HepG2 (cell line): ENCODE results near the gene TEDC1. TPM values are rescaled to one million over a fixed set of nuclear protein-coding genes. Genes with fewer than 3 reads are reported as not detected.
A peak's percentile ranks its signal among the peaks of the same experiment; 100 is the strongest.

ENCODE experiments used
- HNRNPK ChIP-seq: fragments of 200-400 bp; formaldehyde crosslinking; IDR thresholded peaks from 2 replicates; pipeline ENCODE4 v1.6.1; 2018; ENCODE audit warnings: low read length, low read depth, moderate library complexity, mild to moderate bottlenecking; ENCODE audit not compliant: poor library complexity, severe bottlenecking
- MED13 ChIP-seq: sonication (generic); formaldehyde crosslinking; IDR thresholded peaks from 2 replicates; pipeline ENCODE4 v1.5.0; 2020; ENCODE audit warnings: missing genetic modification reagents
- MEIS2 ChIP-seq: sonication (generic); formaldehyde crosslinking; IDR thresholded peaks from 2 replicates; pipeline ENCODE4 v1.9.0; 2021; ENCODE audit warnings: mild to moderate bottlenecking, missing genetic modification reagents
- MZF1 ChIP-seq: sonication (generic); formaldehyde crosslinking; IDR thresholded peaks from 2 replicates; pipeline ENCODE4 v1.8.1; 2023; ENCODE audit warnings: mild to moderate bottlenecking, missing genetic modification reagents, borderline replicate concordance
- PAWR ChIP-seq: sonication (generic); formaldehyde crosslinking; IDR thresholded peaks from 2 replicates; pipeline ENCODE4 v1.4.0; 2020; ENCODE audit warnings: missing genetic modification reagents, mild to moderate bottlenecking, borderline replicate concordance
- PHF21A ChIP-seq: sonication (generic); formaldehyde crosslinking; IDR thresholded peaks from 2 replicates; pipeline ENCODE4 v1.5.0; 2020; ENCODE audit warnings: mild to moderate bottlenecking, missing genetic modification reagents
- POGZ ChIP-seq: sonication (generic); formaldehyde crosslinking; IDR thresholded peaks from 2 replicates; pipeline ENCODE4 v1.4.0; 2020; ENCODE audit warnings: mild to moderate bottlenecking, missing genetic modification reagents
- SNAI1 ChIP-seq: sonication (generic); formaldehyde crosslinking; IDR thresholded peaks from 2 replicates; pipeline ENCODE4 v1.5.0; 2020; ENCODE audit warnings: mild to moderate bottlenecking, missing genetic modification reagents, borderline replicate concordance
- SNRNP70 ChIP-seq: fragments of 200-400 bp; formaldehyde crosslinking; IDR thresholded peaks from 2 replicates; pipeline ENCODE4 v1.6.1; 2017; ENCODE audit warnings: mild to moderate bottlenecking, low read depth, low read length, moderate library complexity
- YY1 ChIP-seq: IDR thresholded peaks from 2 replicates; pipeline ENCODE4 v1.6.1; 2011; ENCODE audit warnings: low read length, low read depth, moderate library complexity, mild to moderate bottlenecking; ENCODE audit not compliant: insufficient read depth, insufficient replicate concordance
- ZFP90 ChIP-seq: sonication (generic); formaldehyde crosslinking; IDR thresholded peaks from 2 replicates; pipeline ENCODE4 v1.8.0; 2022; ENCODE audit warnings: missing genetic modification reagents, mild to moderate bottlenecking, inconsistent platforms, borderline replicate concordance
- ZNF124 ChIP-seq: sonication (generic); formaldehyde crosslinking; IDR thresholded peaks from 2 replicates; pipeline ENCODE4 v1.4.0; 2020; ENCODE audit warnings: missing genetic modification reagents
- ZSCAN30 ChIP-seq: sonication (generic); formaldehyde crosslinking; IDR thresholded peaks from 2 replicates; pipeline ENCODE4 v1.5.0; 2020; ENCODE audit warnings: mild to moderate bottlenecking, missing genetic modification reagents
- polyA plus RNA-seq, 8 experiments: library from polyadenylated mRNA; depleted of rRNA in 3 of 8; stranded (reverse) in 7 of 8; unstranded in 1 of 8; fragments of >200 nt; fragmentation: Illumina TruSeq in 4 of 8; extraction: Trizol in 4 of 8; gene quantifications; 2 replicates each; pipeline versions ENCODE4 v1.2.1 to v1.2.3, GENCODE V29; 2011 to 2016; ENCODE audit warnings: low read depth in 4 of 8, missing spikeins in 1 of 8, mixed read lengths in 1 of 8; ENCODE audit not compliant: insufficient read depth in 1 of 8
- total RNA-seq, 5 experiments: library from RNA; depleted of rRNA; stranded (reverse); fragments of >200 nt; fragmentation: Illumina TruSeq; extraction: Trizol; gene quantifications; 2 replicates each; pipeline ENCODE4 v1.2.3, GENCODE V29; 2016; ENCODE audit warnings: low read depth in 1 of 5
- TF ChIP-seq, protein P1 (sequence below): sonication (generic); formaldehyde crosslinking; IDR thresholded peaks from 2 replicates; pipeline ENCODE4 v1.9.0; 2022; ENCODE audit warnings: missing genetic modification reagents, mild to moderate bottlenecking, borderline replicate concordance
- TF ChIP-seq, protein P2 (sequence below): sonication (generic); formaldehyde crosslinking; IDR thresholded peaks from 2 replicates; pipeline ENCODE4 v1.4.0; 2020; ENCODE audit warnings: low read depth, mild to moderate bottlenecking, missing genetic modification reagents
- TF ChIP-seq, protein P3 (sequence below): sonication (generic); formaldehyde crosslinking; IDR thresholded peaks from 2 replicates; pipeline ENCODE4 v1.9.0; 2021; ENCODE audit warnings: missing genetic modification reagents, borderline replicate concordance
- TF ChIP-seq, protein P4 (sequence below): sonication (generic); formaldehyde crosslinking; IDR thresholded peaks from 2 replicates; pipeline ENCODE4 v1.8.1; 2023; ENCODE audit warnings: mild to moderate bottlenecking, inconsistent platforms, moderate library complexity, missing genetic modification reagents, borderline replicate concordance
- TF ChIP-seq, protein P5 (sequence below): sonication (generic); formaldehyde crosslinking; IDR thresholded peaks from 2 replicates; pipeline ENCODE4 v1.9.0; 2021; ENCODE audit warnings: missing genetic modification reagents, mild to moderate bottlenecking, borderline replicate concordance

The TEDC1 gene
- total and polyA plus RNA-seq, 2 of the 13 experiments (the other 11 are each of a cell fraction or from before 2014, with no cell fraction given): 5.7 to 27.4 TPM

DNA sequence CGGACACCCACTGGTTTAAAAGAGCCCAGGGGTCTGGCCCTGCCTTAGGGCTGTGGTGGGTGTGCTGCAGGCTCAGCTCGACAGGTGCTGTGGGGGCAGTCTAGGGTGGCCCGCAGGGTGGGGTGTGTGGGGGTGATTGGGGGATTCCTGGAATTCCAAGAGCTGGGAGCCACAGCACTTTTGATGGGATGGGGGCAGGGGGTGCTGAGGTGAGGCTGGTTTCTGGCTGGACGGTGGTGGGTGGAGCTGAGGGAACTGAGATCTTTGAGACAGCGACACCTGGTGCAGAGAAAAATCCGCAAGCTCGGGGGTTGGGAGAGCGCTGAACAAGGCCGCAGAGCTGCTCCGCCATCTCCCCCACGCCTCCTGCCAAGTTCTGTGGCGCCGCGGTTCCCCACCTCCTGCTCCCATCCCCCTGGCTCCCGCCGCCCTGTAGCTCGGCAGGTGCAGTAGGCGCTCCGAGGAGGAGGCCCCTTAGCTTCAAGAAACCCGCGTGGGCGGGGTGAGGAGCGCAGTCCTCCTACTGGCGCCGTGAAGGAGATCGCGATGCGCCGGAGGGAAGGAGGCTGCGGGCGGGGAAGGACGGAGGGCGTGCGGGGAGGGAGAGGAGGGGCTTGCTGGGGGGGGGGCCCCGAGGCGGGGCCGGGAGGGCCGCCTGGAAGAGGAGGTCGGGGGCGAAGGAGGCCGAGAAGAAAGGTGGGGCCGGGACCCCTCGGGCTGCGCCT is 1.3 kb upstream of the TEDC1 start (continued):
- TF ChIP-seq ZFP90 (CRISPR knock-in tag) (no peak; the same call in 1 of the 2 replicates), POGZ (CRISPR knock-in tag) (no peak), MEIS2 (CRISPR knock-in tag) (0 out of 2 replicates have a peak, but pooled peaks have one; percentile 40), SNRNP70 (no peak), MED13 (no peak), SNAI1 (CRISPR knock-in tag) (peak; percentile 49; the same call in 1 of the 2 replicates), PAWR (CRISPR knock-in tag) (no peak), ZSCAN30 (CRISPR knock-in tag) (0 out of 2 replicates have a peak, but pooled peaks have one; percentile 72), PHF21A (CRISPR knock-in tag) (no peak), HNRNPK (peak; percentile 72), YY1 (peak; percentile 56), ZNF124 (CRISPR knock-in tag) (no peak), MZF1 (CRISPR knock-in tag) (no peak)
- TF ChIP-seq, protein P1, sequence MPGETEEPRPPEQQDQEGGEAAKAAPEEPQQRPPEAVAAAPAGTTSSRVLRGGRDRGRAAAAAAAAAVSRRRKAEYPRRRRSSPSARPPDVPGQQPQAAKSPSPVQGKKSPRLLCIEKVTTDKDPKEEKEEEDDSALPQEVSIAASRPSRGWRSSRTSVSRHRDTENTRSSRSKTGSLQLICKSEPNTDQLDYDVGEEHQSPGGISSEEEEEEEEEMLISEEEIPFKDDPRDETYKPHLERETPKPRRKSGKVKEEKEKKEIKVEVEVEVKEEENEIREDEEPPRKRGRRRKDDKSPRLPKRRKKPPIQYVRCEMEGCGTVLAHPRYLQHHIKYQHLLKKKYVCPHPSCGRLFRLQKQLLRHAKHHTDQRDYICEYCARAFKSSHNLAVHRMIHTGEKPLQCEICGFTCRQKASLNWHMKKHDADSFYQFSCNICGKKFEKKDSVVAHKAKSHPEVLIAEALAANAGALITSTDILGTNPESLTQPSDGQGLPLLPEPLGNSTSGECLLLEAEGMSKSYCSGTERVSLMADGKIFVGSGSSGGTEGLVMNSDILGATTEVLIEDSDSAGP (CRISPR knock-in tag): no peak
- TF ChIP-seq, protein P2, sequence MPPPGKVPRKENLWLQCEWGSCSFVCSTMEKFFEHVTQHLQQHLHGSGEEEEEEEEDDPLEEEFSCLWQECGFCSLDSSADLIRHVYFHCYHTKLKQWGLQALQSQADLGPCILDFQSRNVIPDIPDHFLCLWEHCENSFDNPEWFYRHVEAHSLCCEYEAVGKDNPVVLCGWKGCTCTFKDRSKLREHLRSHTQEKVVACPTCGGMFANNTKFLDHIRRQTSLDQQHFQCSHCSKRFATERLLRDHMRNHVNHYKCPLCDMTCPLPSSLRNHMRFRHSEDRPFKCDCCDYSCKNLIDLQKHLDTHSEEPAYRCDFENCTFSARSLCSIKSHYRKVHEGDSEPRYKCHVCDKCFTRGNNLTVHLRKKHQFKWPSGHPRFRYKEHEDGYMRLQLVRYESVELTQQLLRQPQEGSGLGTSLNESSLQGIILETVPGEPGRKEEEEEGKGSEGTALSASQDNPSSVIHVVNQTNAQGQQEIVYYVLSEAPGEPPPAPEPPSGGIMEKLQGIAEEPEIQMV: no peak
- TF ChIP-seq, protein P3, sequence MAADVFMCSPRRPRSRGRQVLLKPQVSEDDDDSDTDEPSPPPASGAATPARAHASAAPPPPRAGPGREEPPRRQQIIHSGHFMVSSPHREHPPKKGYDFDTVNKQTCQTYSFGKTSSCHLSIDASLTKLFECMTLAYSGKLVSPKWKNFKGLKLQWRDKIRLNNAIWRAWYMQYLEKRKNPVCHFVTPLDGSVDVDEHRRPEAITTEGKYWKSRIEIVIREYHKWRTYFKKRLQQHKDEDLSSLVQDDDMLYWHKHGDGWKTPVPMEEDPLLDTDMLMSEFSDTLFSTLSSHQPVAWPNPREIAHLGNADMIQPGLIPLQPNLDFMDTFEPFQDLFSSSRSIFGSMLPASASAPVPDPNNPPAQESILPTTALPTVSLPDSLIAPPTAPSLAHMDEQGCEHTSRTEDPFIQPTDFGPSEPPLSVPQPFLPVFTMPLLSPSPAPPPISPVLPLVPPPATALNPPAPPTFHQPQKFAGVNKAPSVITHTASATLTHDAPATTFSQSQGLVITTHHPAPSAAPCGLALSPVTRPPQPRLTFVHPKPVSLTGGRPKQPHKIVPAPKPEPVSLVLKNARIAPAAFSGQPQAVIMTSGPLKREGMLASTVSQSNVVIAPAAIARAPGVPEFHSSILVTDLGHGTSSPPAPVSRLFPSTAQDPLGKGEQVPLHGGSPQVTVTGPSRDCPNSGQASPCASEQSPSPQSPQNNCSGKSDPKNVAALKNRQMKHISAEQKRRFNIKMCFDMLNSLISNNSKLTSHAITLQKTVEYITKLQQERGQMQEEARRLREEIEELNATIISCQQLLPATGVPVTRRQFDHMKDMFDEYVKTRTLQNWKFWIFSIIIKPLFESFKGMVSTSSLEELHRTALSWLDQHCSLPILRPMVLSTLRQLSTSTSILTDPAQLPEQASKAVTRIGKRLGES (CRISPR knock-in tag): no peak
- TF ChIP-seq, protein P4, sequence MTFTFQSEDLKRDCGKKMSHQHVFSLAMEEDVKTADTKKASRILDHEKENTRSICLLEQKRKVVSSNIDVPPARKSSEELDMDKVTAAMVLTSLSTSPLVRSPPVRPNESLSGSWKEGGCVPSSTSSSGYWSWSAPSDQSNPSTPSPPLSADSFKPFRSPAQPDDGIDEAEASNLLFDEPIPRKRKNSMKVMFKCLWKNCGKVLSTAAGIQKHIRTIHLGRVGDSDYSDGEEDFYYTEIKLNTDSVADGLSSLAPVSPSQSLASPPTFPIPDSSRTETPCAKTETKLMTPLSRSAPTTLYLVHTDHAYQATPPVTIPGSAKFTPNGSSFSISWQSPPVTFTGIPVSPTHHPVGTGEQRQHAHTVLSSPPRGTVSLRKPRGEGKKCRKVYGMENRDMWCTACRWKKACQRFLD: no peak
- TF ChIP-seq, protein P5, sequence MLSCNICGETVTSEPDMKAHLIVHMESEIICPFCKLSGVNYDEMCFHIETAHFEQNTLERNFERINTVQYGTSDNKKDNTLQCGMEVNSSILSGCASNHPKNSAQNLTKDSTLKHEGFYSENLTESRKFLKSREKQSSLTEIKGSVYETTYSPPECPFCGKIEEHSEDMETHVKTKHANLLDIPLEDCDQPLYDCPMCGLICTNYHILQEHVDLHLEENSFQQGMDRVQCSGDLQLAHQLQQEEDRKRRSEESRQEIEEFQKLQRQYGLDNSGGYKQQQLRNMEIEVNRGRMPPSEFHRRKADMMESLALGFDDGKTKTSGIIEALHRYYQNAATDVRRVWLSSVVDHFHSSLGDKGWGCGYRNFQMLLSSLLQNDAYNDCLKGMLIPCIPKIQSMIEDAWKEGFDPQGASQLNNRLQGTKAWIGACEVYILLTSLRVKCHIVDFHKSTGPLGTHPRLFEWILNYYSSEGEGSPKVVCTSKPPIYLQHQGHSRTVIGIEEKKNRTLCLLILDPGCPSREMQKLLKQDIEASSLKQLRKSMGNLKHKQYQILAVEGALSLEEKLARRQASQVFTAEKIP: no peak
